Astrocyte of the cerebellum (primary cell): Measurements from ENCODE around the gene ROS1.

Source experiments
- DNase-seq: peaks from one replicate; pipeline ENCODE4 v3.0.0-alpha.2; 2011; ENCODE audit warnings: low read depth
- H3K4me3 ChIP-seq: 2 replicates; pipeline ENCODE4 v1.5.1; 2011; ENCODE audit warnings: mild to moderate bottlenecking, low read depth, low read length, moderate library complexity
- in situ Hi-C: cut with HindIII; loops from 2 replicates; pipeline ENCODE4 v1.10.0; 2017; ENCODE audit warnings: low sequenced_read_pairs
- TF ChIP-seq, protein P1 (sequence below): IDR thresholded peaks from 2 replicates; pipeline ENCODE4 v1.5.1; 2012; ENCODE audit warnings: low read length, low read depth, moderate library complexity, mild to moderate bottlenecking; ENCODE audit errors: missing control alignments

The ROS1 gene

DNA sequence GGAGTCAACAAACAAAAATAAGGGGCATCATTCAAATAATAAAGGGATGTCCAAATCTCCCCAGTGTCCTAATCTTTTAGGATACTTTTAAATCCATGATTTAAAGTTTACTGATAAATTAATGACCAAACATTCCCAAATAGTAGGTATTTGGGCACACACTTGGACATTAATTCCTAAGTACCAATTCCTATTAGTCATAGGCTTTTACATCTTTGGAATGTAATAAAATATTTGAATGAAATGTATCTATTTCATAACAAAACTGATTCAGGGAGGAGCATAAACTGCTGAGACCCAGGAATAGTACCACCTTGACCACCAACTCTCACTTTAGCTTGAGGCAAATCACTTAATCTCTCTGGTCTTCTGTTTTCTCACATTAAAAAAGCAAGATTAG, 116.1 kb downstream of the ROS1 start:
- no peak overlapping the region for H3K4me3 ChIP-seq
- TF ChIP-seq, protein P1, sequence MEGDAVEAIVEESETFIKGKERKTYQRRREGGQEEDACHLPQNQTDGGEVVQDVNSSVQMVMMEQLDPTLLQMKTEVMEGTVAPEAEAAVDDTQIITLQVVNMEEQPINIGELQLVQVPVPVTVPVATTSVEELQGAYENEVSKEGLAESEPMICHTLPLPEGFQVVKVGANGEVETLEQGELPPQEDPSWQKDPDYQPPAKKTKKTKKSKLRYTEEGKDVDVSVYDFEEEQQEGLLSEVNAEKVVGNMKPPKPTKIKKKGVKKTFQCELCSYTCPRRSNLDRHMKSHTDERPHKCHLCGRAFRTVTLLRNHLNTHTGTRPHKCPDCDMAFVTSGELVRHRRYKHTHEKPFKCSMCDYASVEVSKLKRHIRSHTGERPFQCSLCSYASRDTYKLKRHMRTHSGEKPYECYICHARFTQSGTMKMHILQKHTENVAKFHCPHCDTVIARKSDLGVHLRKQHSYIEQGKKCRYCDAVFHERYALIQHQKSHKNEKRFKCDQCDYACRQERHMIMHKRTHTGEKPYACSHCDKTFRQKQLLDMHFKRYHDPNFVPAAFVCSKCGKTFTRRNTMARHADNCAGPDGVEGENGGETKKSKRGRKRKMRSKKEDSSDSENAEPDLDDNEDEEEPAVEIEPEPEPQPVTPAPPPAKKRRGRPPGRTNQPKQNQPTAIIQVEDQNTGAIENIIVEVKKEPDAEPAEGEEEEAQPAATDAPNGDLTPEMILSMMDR = no peak
- in situ Hi-C loops = no loop called here
- DNase-seq = no peak

DNA sequence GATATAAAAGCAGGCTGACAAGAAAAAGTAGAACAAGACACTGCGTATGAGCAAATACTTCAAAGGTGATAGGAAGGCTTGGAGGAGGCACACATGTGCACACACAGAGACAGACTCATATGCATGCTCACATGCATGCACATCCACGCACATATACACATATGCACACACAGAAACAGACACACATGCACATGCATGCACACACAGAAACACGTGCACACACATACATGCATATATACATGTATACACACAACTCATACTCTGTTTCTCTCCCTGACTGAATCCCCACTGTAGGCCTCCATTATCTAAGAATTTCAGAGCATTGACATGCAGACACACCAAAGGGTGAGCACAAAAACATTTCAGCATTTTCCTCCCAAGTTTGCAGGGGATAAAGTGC, 116.7 kb downstream of the ROS1 start:
- in situ Hi-C loops = no loop called here
- DNase-seq = no peak

DNA sequence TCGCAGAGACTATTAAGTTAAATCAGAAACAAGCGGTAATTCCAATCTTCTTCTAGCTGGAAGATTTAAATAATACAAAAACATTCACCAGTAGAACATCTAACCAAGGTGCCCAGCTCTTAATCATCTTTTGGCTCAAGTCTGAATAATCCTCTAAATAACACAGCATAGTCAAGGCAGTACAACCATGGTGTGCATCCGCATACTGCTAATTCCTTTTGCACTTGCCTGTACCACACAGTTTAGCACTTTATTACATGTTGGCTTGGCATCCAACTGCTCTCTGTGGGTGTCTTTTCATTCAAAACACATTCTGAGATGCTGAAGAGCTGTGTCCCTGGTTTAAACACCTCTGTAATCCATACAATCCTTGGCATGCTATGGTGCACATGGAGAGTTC, 118.1 kb downstream of the ROS1 start:
- in situ Hi-C loops = no loop called here

More for the DNA sequence above, 116.7 kb downstream of the ROS1 start:
- TF ChIP-seq, protein P1 = no peak
- H3K4me3 ChIP-seq = no peak overlapping the region

DNA sequence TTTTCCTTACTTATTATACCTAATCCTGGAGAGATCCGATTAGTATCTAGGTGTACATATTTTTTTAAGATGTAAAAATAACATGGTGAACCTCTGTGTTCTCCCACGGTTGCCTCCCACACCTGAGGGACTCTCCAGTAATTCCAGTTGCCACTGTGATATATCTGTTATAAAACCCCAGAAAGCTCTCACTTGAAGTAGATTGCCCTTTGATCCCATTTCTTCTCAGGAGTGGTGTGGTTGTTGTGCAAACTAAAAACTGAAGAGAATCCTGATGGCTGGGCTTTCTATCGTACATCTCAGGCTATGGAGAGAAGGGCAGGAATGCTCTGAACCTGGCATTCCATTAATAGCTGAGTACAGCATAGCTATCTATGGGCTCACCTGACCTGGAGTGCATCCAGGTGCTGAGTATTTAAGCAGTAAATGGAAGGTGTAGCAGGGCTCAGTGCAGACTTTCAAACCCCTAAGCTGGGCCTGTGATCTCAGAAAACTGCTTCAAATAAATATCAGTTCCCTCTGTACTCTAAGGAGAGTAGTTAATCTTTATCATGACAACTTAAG, 119.4 kb downstream of the ROS1 start:
- TF ChIP-seq, protein P1 = no peak
- in situ Hi-C loops = no loop called here
- DNase-seq = no peak
- H3K4me3 ChIP-seq = no peak overlapping the region

More for the DNA sequence above, 118.1 kb downstream of the ROS1 start:
- TF ChIP-seq, protein P1 = no peak
- H3K4me3 ChIP-seq = no peak overlapping the region
- no peak for DNase-seq

DNA sequence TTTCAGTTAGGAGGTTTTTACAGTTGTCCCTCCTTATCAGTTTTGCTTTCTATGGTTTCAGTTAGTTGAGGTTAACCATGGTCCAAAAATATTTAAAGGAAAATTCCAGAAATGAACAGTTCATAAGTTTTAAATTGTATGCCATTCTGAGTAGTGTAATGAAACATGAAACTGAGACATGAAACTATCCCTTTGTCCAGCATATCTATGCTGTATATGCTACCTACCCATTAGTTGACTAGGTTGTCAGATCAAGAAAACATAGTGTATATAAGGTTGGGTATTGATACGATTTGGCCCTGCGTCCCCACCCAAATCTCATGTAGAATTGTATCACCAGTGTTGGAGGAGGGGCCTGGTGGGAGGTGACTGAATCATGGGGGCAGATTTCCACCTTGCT, 121.3 kb downstream of the ROS1 start:
- DNase-seq = no peak
- H3K4me3 ChIP-seq = no peak overlapping the region
- in situ Hi-C loops = no loop called here
- TF ChIP-seq, protein P1 = no peak

DNA sequence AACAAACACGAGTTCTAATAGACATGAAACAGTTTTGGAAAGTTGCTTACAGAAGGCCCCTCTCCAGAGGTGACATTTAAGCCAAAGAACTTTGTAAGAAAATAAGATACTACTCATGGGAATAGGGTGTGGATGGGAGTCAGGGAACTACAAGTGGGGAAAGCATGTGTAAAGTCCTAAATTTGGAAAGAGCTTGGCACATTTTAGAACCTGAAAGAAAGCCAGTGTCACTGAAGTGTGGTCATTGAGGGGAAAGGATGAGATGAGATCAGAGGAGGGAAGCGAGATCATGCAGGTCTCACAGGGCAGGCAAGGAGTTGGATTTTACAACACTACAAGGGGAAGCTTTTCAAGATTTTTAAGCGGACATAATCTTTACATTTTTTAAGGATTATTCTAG, 122.4 kb downstream of the ROS1 start:
- no peak overlapping the region for H3K4me3 ChIP-seq
- TF ChIP-seq, protein P1 = no peak
- in situ Hi-C loops = no loop called here
- DNase-seq = no peak
